ENCODE measurements around the gene P2RY2.

DNA sequence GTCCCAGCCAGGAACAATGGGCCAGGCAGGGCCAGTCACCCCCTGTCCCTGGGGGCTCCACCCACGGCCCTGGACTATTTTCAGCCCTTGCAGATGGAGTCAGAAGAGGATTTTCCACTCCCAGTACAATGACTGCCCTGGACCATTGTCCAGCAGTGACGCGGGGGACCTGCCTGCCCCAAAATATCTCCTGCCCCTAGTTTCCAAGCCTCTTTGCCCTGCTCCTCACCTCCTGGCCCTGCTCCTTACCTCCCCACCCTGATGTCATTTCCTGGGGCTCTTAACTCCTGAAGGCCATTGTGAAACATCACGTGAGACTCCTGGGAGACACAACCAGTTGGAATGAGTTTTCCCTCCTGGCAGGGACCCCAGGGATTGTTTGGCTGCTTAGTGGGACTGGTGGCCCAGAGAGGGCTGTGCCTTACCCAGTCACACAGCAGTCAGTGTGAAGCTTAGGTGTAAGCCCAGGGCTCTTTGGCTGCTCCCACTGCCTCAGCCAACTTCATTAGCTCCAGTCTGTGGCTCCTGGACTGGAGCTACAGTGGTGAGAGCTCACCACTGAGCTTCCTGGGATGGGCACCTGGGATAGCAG is 22.2 kb downstream of the P2RY2 start:
- TF ChIP-seq, protein P1, sequence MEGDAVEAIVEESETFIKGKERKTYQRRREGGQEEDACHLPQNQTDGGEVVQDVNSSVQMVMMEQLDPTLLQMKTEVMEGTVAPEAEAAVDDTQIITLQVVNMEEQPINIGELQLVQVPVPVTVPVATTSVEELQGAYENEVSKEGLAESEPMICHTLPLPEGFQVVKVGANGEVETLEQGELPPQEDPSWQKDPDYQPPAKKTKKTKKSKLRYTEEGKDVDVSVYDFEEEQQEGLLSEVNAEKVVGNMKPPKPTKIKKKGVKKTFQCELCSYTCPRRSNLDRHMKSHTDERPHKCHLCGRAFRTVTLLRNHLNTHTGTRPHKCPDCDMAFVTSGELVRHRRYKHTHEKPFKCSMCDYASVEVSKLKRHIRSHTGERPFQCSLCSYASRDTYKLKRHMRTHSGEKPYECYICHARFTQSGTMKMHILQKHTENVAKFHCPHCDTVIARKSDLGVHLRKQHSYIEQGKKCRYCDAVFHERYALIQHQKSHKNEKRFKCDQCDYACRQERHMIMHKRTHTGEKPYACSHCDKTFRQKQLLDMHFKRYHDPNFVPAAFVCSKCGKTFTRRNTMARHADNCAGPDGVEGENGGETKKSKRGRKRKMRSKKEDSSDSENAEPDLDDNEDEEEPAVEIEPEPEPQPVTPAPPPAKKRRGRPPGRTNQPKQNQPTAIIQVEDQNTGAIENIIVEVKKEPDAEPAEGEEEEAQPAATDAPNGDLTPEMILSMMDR (IDR thresholded peaks at IDR 0.05) = no peak
- TF ChIP-seq, protein P2, sequence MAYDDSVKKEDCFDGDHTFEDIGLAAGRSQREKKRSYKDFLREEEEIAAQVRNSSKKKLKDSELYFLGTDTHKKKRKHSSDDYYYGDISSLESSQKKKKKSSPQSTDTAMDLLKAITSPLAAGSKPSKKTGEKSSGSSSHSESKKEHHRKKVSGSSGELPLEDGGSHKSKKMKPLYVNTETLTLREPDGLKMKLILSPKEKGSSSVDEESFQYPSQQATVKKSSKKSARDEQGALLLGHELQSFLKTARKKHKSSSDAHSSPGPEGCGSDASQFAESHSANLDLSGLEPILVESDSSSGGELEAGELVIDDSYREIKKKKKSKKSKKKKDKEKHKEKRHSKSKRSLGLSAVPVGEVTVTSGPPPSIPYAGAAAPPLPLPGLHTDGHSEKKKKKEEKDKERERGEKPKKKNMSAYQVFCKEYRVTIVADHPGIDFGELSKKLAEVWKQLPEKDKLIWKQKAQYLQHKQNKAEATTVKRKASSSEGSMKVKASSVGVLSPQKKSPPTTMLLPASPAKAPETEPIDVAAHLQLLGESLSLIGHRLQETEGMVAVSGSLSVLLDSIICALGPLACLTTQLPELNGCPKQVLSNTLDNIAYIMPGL (CRISPR knock-in tag; IDR thresholded peaks at IDR 0.05; ENCODE audit: borderline replicate concordance) = no peak
- no peak for TF ChIP-seq EP300 (IDR thresholded peaks at IDR 0.05)
- no peak for TF ChIP-seq CHD2 (IDR thresholded peaks at IDR 0.05; ENCODE audit: low read length, partially characterized antibody)

Data from A549 (cell line).